ENCODE results near the gene KRTAP5-6.

Gene KRTAP5-6

DNA sequence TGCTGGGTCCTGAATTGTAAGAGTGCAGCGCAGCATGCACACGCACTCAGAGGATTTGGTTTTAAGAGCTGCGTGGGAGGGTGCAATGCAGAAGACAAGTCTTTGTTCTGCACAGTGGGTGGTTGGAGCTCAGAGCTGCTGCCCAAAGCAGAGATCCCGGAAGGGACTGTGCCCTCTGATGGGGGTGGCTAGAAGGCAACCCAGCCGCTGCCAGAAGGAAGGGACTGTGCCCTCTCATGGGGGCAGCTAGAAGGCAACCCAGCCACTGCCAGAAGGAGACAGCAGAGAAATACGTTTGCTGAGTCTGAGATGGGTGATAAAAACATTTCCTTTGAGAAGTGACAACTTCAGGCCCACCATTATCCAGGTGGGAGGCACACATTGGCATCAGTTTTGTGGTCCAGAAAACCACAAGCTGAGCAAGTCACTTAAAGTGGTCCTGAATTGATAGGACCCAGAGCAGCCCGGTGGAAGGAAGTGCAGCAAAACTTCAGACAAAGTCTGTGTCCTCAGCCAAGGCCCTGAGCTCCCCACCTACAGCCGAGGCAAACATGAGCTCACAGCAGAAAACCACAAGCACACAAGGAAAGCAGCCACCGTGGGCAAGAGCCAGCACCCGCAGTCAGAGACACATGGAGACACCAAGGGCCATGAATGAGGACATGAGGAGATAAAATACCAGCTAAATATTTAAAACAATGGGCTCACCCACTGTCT lies 4.3 kb downstream of the KRTAP5-6 start:
- H3K27ac ChIP-seq: no peak overlapping the region
- H3K36me3 ChIP-seq: no peaks in the 10 kb centered on the region
- H3K9me3 ChIP-seq: no peaks in the 10 kb centered on the region
- no peaks in the 10 kb centered on the region for H3K4me1 ChIP-seq (ENCODE audit: control insufficient read depth in 1 of 2, insufficient read depth in 1 of 2, low read depth in 1 of 2, low read length in 1 of 2)
- TF ChIP-seq, protein P1, sequence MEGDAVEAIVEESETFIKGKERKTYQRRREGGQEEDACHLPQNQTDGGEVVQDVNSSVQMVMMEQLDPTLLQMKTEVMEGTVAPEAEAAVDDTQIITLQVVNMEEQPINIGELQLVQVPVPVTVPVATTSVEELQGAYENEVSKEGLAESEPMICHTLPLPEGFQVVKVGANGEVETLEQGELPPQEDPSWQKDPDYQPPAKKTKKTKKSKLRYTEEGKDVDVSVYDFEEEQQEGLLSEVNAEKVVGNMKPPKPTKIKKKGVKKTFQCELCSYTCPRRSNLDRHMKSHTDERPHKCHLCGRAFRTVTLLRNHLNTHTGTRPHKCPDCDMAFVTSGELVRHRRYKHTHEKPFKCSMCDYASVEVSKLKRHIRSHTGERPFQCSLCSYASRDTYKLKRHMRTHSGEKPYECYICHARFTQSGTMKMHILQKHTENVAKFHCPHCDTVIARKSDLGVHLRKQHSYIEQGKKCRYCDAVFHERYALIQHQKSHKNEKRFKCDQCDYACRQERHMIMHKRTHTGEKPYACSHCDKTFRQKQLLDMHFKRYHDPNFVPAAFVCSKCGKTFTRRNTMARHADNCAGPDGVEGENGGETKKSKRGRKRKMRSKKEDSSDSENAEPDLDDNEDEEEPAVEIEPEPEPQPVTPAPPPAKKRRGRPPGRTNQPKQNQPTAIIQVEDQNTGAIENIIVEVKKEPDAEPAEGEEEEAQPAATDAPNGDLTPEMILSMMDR (IDR thresholded peaks at IDR 0.05): no peak
- H3K27me3 ChIP-seq: peaks cover 45% of the 10 kb centered on the region
- H3K4me3 ChIP-seq (ENCODE audit: low read depth in 1 of 2, low read length in 1 of 2): no peak overlapping the region

GRCh38 chr11:1702506-1702905 lies 5.5 kb downstream of the KRTAP5-6 start:
- H3K4me3 ChIP-seq (ENCODE audit: low read depth in 1 of 2, low read length in 1 of 2): no peak overlapping the region
- H3K36me3 ChIP-seq: no peaks in the 10 kb centered on the region
- no peak overlapping the region for H3K27ac ChIP-seq
- H3K27me3 ChIP-seq: peaks cover 46% of the 10 kb centered on the region
- no peaks in the 10 kb centered on the region for H3K9me3 ChIP-seq
- TF ChIP-seq, protein P1 (IDR thresholded peaks at IDR 0.05): no peak
- no peaks in the 10 kb centered on the region for H3K4me1 ChIP-seq (ENCODE audit: control insufficient read depth in 1 of 2, insufficient read depth in 1 of 2, low read depth in 1 of 2, low read length in 1 of 2)

- Histone ChIP-seq H3K4me3 (ENCODE audit: low read depth in 1 of 2, low read length in 1 of 2) (no peak overlapping the region), H3K4me1 (ENCODE audit: control insufficient read depth in 1 of 2, insufficient read depth in 1 of 2, low read depth in 1 of 2, low read length in 1 of 2) (no peaks in the 10 kb centered on the region), H3K27me3 (peaks cover 49% of the 10 kb centered on the region), H3K9me3 (no peaks in the 10 kb centered on the region), H3K27ac (no peak overlapping the region), H3K36me3 (no peaks in the 10 kb centered on the region)
- TF ChIP-seq, protein P1 (IDR thresholded peaks at IDR 0.05): no peak
These were observed 6.2 kb downstream of the KRTAP5-6 start for GRCh38 chr11:1703146-1703545.

GRCh38 chr11:1705126-1706052 lies 8.4 kb downstream of the KRTAP5-6 start:
- no peak overlapping the region for H3K27ac ChIP-seq
- TF ChIP-seq, protein P1 (IDR thresholded peaks at IDR 0.05): no peak
- H3K36me3 ChIP-seq: no peaks in the 10 kb centered on the region
- H3K4me3 ChIP-seq (ENCODE audit: low read depth in 1 of 2, low read length in 1 of 2): no peak overlapping the region
- peaks cover 56% of the 10 kb centered on the region for H3K27me3 ChIP-seq
- H3K4me1 ChIP-seq (ENCODE audit: control insufficient read depth in 1 of 2, insufficient read depth in 1 of 2, low read depth in 1 of 2, low read length in 1 of 2): no peaks in the 10 kb centered on the region
- no peaks in the 10 kb centered on the region for H3K9me3 ChIP-seq

- H3K36me3 ChIP-seq: no peaks in the 10 kb centered on the region
- TF ChIP-seq, protein P1 (IDR thresholded peaks at IDR 0.05): no peak
- H3K4me3 ChIP-seq (ENCODE audit: low read depth in 1 of 2, low read length in 1 of 2): no peak overlapping the region
- H3K27me3 ChIP-seq: peaks cover 54% of the 10 kb centered on the region
- H3K9me3 ChIP-seq: no peaks in the 10 kb centered on the region
- H3K27ac ChIP-seq: no peak overlapping the region
- H3K4me1 ChIP-seq (ENCODE audit: control insufficient read depth in 1 of 2, insufficient read depth in 1 of 2, low read depth in 1 of 2, low read length in 1 of 2): no peaks in the 10 kb centered on the region
These were observed 9.8 kb downstream of the KRTAP5-6 start for GRCh38 chr11:1706634-1707400.

Data from neutrophil (primary cell).